Measurements from ENCODE around the gene UBE2J1.

GRCh38 chr6:89350281-89350966, 2.1 kb downstream of the UBE2J1 start:
- TF ChIP-seq SP1 (IDR thresholded peaks at IDR 0.05) (no peak), FOXK2 (IDR thresholded peaks at IDR 0.05) (no peak), ZNF384 (IDR thresholded peaks at IDR 0.05) (no peak), PKNOX1 (IDR thresholded peaks at IDR 0.05) (no peak), BHLHE40 (IDR thresholded peaks at IDR 0.05; ENCODE audit: borderline replicate concordance) (no peak), LEF1 (IDR thresholded peaks at IDR 0.05; ENCODE audit: borderline replicate concordance) (no peak), TARDBP (IDR thresholded peaks at IDR 0.05) (no peak), SUZ12 (IDR thresholded peaks at IDR 0.05) (no peak), FOXA1 (IDR thresholded peaks at IDR 0.05) (no peak)

All from HEK293T (cell line).